RWPE1 (cell line): ENCODE data around the gene SYT6.

Experiments
- CTCF ChIA-PET: fragments of 350-600 bp; sonication (Branson Sonifier 250); formaldehyde crosslinking; extraction: SDS; loops from one replicate; lab custom pipeline; 2021; lab: Yijun Ruan, JAX
- POLR2A ChIA-PET: fragments of 400-600 bp; formaldehyde crosslinking; extraction: SDS; loops from one replicate; lab custom pipeline; 2020; ENCODE audit warnings: antibody characterized with exemption; ENCODE audit not compliant: low non-redundant PET; lab: Yijun Ruan, JAX
- DNase-seq: peaks from one replicate; pipeline ENCODE4 v3.0.0; 2012; ENCODE audit warnings: low spot score
- H3K27ac ChIP-seq: fragments of 450-650 bp; 2 replicates; pipeline ENCODE4 v1.5.1; 2017
- TF ChIP-seq, protein P1 (sequence below): fragments of 450-650 bp; conservative IDR thresholded peaks from 2 replicates; pipeline ENCODE4 v1.5.1; 2017; ENCODE audit warnings: low read depth, mild to moderate bottlenecking

The SYT6 gene

DNA sequence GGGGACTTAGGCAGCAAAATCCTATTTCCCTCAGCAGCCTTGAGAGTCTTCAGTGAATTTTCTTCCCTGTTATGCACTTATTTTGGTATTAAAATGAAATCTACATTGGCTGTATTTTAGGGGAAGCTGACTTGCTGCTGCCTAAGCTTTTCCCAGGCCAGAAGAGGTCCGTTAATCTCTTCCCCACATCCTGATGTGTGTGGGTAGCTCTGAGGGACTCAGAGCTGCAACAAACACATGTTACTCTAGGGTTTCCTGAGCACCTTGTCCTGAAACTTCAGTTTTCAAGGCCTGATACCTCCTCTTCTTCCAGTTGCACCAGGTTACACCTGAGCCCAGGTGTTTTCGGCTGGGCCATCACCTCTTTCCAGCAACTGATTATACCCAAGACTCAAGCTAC, 51.5 kb downstream of the SYT6 start:
- TF ChIP-seq, protein P1, sequence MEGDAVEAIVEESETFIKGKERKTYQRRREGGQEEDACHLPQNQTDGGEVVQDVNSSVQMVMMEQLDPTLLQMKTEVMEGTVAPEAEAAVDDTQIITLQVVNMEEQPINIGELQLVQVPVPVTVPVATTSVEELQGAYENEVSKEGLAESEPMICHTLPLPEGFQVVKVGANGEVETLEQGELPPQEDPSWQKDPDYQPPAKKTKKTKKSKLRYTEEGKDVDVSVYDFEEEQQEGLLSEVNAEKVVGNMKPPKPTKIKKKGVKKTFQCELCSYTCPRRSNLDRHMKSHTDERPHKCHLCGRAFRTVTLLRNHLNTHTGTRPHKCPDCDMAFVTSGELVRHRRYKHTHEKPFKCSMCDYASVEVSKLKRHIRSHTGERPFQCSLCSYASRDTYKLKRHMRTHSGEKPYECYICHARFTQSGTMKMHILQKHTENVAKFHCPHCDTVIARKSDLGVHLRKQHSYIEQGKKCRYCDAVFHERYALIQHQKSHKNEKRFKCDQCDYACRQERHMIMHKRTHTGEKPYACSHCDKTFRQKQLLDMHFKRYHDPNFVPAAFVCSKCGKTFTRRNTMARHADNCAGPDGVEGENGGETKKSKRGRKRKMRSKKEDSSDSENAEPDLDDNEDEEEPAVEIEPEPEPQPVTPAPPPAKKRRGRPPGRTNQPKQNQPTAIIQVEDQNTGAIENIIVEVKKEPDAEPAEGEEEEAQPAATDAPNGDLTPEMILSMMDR, result no peak
- ChIA-PET POLR2A (no interaction called here), CTCF (interaction anchor here (0.6 kb wide), 1 partner anchor 284 kb away, joined by 4 read pairs; no protein-coding TSS in a partner anchor)

DNA sequence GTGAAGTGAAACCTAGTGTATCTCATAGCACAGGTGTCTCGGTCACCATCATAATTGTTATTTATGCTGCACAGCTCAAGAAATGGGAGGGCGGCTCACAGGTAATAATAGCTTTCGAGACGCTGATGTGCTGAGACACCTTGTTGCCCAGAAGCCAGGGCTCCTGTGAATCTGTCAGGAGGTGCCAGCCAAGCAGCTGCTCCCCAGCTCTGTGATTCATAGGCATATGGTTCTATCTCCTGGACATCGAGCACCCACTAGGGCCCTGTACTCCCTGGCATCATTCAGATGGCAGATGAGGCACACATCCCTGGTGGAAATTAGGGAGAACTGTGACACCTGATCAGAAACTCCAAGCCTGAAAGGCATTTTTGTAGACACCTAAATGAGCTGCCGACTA, 53.5 kb downstream of the SYT6 start:
- H3K27ac ChIP-seq, result no peak overlapping the region
- POLR2A ChIA-PET, result no interaction called here
- TF ChIP-seq, protein P1, result no peak
- no peak for DNase-seq
- CTCF ChIA-PET, result no interaction called here

More for the DNA sequence above, 51.5 kb downstream of the SYT6 start:
- no peak for DNase-seq
- H3K27ac ChIP-seq, result no peak overlapping the region

DNA sequence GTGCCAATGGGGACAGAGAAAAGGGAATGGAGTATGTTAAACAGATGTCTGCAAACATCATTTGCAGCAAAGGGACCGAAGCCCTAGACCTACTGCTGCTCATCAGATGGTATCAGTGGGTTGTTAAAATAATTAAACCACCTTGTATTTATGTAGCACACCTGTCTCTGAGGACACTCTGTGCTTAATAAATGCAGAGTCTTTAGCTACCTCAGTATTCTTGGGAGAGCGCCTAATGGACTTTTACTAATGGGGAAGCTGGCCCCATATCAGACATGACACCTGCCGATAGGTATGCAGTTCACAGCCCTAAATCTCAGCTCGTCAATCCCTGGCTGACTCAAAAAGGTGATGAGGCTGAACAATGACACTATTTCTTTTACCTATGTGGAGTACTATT, 54.4 kb downstream of the SYT6 start:
- TF ChIP-seq, protein P1, result no peak
- POLR2A ChIA-PET, result no interaction called here
- no peak for DNase-seq
- no peak overlapping the region for H3K27ac ChIP-seq
- CTCF ChIA-PET, result interaction anchor here (0.6 kb wide), 1 partner anchor 33 kb away, joined by 3 read pairs; no protein-coding TSS in a partner anchor

DNA sequence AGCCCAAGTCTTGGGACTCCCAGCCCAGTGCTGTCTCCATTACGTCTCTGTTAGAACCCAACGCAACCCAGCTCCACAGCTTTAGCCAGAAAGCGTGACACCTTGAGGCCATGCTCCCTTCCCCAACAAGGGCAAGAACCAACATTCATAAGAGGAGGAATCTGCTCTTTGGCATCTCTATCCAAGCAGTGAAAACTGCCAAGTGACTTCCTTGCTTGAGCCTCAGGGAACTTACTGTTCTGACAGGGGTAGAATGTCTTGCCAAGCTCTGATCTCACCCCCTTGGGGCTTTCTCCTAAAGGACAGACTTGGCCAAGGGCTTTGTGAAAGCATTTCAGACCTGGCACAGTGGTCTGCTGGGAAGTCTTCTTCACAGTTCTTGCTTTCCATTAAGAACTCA, 56.6 kb downstream of the SYT6 start:
- DNase-seq, result no peak
- TF ChIP-seq, protein P1, result no peak
- CTCF ChIA-PET, result no interaction called here
- POLR2A ChIA-PET, result no interaction called here
- no peak overlapping the region for H3K27ac ChIP-seq

DNA sequence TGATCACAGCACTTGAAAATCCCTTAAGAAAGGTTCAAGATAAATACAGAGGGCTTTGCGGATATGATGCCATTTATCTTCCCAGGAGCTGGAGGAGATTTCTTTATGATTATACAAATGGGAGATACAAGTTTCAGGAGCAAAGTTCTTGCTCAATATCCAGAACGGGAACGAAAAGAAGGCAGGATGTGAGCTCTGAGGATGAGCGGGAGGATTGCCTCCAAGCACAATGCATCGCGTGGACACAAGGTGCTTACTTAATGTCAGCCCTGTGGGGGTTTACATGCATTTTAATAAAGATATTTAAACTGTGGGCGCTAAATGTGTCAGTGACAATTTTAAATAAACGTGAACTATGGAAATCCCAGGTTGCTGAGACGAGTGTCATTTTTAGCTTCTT, 59.0 kb downstream of the SYT6 start:
- TF ChIP-seq, protein P1, result no peak
- DNase-seq, result no peak
- ChIA-PET POLR2A (no interaction called here), CTCF (interaction anchor here (0.5 kb wide), 1 partner anchor 274 kb away, joined by 3 read pairs; no protein-coding TSS in a partner anchor)
- no peak overlapping the region for H3K27ac ChIP-seq

DNA sequence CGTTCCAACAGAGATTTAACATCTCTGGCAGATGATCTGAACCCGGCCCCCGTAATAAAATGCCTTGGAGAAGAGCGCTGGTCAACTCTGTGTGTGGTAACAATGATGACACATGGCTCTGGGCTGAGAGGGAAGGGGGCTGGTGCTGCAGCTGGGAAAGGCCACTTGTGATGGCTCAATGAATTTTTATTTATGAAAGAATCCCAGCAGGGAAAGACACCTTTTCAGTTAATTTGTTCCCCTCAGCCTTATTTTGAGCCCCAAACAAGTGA, 59.4 kb downstream of the SYT6 start:
- TF ChIP-seq, protein P1, result no peak
- no peak overlapping the region for H3K27ac ChIP-seq
- no peak for DNase-seq
- ChIA-PET POLR2A (no interaction called here), CTCF (no interaction called here)
